NCI-H1436 treated with DMSO at 0.1 percent for 48 hours (cell line): ENCODE data around the gene KIF6.

Experiments used
- DNase-seq: peaks from one replicate; lab custom pipeline; 2025; lab: John Stamatoyannopoulos, UW

The KIF6 gene

GRCh38 chr6:39451831-39452230 lies 273.4 kb downstream of the KIF6 start:
- DNase-seq = no peak

- no peak for DNase-seq
These were observed 276.2 kb downstream of the KIF6 start for GRCh38 chr6:39449022-39449421.

- DNase-seq = no peak
These were observed 278.3 kb downstream of the KIF6 start for GRCh38 chr6:39446909-39447308.

GRCh38 chr6:39445667-39446066 lies 279.5 kb downstream of the KIF6 start:
- no peak for DNase-seq

- DNase-seq = no peak
These were observed 280.7 kb downstream of the KIF6 start for GRCh38 chr6:39444479-39445019.

GRCh38 chr6:39441986-39442385 lies 283.2 kb downstream of the KIF6 start:
- no peak for DNase-seq

- no peak for DNase-seq
These were observed 283.9 kb downstream of the KIF6 start for GRCh38 chr6:39441301-39441700.

- no peak for DNase-seq
These were observed 285.2 kb downstream of the KIF6 start for GRCh38 chr6:39440039-39440426.

GRCh38 chr6:39439342-39440038 lies 285.7 kb downstream of the KIF6 start:
- DNase-seq = no peak

- no peak for DNase-seq
These were observed 291.6 kb downstream of the KIF6 start for GRCh38 chr6:39433630-39434029.

- no peak for DNase-seq
These were observed 292.7 kb downstream of the KIF6 start for GRCh38 chr6:39432330-39433025.

GRCh38 chr6:39430871-39431523 lies 294.2 kb downstream of the KIF6 start:
- DNase-seq = no peak

- DNase-seq = no peak
These were observed 294.8 kb downstream of the KIF6 start for GRCh38 chr6:39430446-39430845.

GRCh38 chr6:39428816-39429215 lies 296.4 kb downstream of the KIF6 start:
- no peak for DNase-seq

GRCh38 chr6:39428152-39428551 lies 297.1 kb downstream of the KIF6 start:
- DNase-seq = no peak

- DNase-seq = no peak
These were observed 299.1 kb downstream of the KIF6 start for GRCh38 chr6:39426073-39426456.

- no peak for DNase-seq
These were observed 299.7 kb downstream of the KIF6 start for GRCh38 chr6:39425346-39426072.

GRCh38 chr6:39424831-39425230 lies 300.4 kb downstream of the KIF6 start:
- DNase-seq = no peak

GRCh38 chr6:39422238-39422637 lies 303.0 kb downstream of the KIF6 start:
- DNase-seq = no peak

- DNase-seq = no peak
These were observed 303.6 kb downstream of the KIF6 start for GRCh38 chr6:39421383-39422225.
